AML-193 (cell line): ENCODE measurements around the gene RDM1.

Experiments
- DNase-seq, 2 experiments: peaks; one replicate each; lab custom pipeline; 2025; lab: John Stamatoyannopoulos, UW

The RDM1 gene

GRCh38 chr17:35870906-35871819 is 59.4 kb downstream of the RDM1 start:
- peak; percentile 50 to 53 for DNase-seq

GRCh38 chr17:35868737-35869136 is 61.8 kb downstream of the RDM1 start, which contains the start of gene HEATR9:
Gene HEATR9 (minus strand): TSS chr17:35868891. CDS start chr17:35868742, 149 bp downstream.
- DNase-seq = no peak
